Omental fat pad (tissue), 4 donors: ENCODE results near the gene EPHA5. TPM values are rescaled to one million over a fixed set of nuclear protein-coding genes. Genes with fewer than 3 reads are reported as not detected.

Experiments
- ATAC-seq: fragments of 150-250 bp; one replicate; pipeline ENCODE4 v1.9.1; 2016; ENCODE audit warnings: mild to moderate bottlenecking, moderate library complexity; ENCODE audit not compliant: low FRiP score
- DNase-seq: peaks from one replicate; pipeline ENCODE4 v3.0.0-alpha.2; 2019; ENCODE audit warnings: low spot score
- total RNA-seq, 4 donors: library from RNA; depleted of rRNA; stranded (reverse); fragments of >200 nt; gene quantifications; one replicate each; pipeline ENCODE4 v1.1.0, GENCODE V29; 2016
- TF ChIP-seq, protein P1 (sequence below), 3 donors: fragments of 450-650 bp; IDR thresholded peaks; one replicate each; pipeline ENCODE4 v1.5.1; 2016 to 2017; ENCODE audit warnings: antibody characterized with exemption in 3 of 3, mild to moderate bottlenecking in 3 of 3, moderate library complexity in 2 of 3

Gene EPHA5
- under 1 TPM in 2 of 4 donors, not detected in 2; 0.12 to 0.65 TPM for total RNA-seq

DNA sequence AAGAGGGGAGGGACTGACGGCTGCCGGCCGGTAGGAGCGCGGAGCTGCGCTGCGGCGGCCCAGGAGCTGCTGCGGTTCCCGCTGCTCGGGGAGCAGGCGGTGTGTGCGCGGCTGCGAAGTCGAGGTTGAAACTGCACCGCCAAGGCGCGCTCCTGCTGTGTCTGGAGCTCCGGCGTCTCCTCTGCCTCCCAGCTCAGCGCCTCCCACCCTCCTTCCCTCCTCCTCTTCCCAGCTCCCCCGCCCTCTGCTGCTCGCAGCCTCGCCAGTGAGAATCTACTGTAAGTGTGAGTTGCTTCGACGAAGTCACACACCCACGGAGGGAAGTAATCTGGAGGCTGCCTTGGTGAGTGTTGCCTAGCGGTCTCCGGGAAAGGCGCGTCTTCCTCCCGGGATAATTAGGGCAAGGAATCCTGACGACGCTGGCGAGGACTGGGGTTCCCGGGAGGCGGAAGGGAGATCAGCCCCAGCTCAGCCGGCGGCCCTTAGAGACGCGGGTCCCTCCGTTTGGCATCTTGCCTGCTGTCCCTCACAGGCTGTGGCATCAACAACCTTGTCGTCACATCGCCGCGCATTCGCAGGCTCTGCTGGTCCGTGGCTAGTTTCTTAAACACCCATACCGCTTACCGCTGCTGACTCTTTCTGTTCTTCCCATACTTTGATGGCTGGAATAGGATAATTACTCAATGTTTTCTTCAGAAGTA, at the start of gene EPHA5:
Gene EPHA5 (minus strand): TSS at position 159 of the 701 bp plus-strand sequence. CDS start 747 bp downstream, outside the sequence.
- ATAC-seq, result peak; percentile 91
- TF ChIP-seq, protein P1, sequence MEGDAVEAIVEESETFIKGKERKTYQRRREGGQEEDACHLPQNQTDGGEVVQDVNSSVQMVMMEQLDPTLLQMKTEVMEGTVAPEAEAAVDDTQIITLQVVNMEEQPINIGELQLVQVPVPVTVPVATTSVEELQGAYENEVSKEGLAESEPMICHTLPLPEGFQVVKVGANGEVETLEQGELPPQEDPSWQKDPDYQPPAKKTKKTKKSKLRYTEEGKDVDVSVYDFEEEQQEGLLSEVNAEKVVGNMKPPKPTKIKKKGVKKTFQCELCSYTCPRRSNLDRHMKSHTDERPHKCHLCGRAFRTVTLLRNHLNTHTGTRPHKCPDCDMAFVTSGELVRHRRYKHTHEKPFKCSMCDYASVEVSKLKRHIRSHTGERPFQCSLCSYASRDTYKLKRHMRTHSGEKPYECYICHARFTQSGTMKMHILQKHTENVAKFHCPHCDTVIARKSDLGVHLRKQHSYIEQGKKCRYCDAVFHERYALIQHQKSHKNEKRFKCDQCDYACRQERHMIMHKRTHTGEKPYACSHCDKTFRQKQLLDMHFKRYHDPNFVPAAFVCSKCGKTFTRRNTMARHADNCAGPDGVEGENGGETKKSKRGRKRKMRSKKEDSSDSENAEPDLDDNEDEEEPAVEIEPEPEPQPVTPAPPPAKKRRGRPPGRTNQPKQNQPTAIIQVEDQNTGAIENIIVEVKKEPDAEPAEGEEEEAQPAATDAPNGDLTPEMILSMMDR (IDR thresholded peaks at IDR 0.05), result no peak
- DNase-seq, result no peak

DNA sequence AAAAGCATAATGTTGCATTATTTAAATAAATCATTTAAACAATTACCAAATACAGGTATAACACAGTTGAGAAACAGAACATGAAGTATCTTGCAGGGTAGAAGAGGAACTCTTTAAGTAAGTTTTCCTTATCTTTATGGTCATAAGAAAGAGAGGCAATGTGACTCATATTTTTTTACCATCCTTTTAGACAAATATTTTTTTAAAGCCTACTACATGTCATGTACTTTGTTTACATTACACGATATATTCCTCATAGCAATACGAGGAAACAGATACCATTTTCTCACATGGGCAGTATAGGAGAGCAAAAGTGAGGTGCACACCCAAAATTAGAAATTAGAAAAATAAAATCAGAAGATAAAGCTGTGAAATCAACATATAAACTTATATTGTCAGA, 49.3 kb upstream of the EPHA5 start:
- ATAC-seq, result no peak
- TF ChIP-seq, protein P1 (IDR thresholded peaks at IDR 0.05), result no peak
- DNase-seq, result no peak

DNA sequence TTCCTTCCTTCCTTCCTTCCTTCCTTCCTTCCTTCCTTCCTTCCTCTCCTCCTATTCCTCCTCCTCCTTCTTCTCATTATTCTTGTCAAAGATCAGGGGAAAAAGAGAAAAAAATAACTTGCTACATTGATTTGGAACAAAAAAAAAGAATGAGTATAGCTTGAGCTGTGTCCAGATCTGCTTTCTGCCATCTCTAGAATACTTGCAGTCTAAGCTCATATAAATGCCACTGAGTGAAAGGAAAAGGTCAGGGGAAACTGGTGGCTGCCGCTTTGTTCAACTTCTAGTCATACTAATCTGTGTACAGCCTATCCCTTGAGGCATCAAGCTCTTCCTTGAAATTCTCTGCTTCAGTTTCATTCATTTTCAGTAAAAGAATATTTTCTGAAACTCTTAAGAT, 28.3 kb upstream of the EPHA5 start:
- ATAC-seq, result no peak
- TF ChIP-seq, protein P1 (IDR thresholded peaks at IDR 0.05), result no peak

DNA sequence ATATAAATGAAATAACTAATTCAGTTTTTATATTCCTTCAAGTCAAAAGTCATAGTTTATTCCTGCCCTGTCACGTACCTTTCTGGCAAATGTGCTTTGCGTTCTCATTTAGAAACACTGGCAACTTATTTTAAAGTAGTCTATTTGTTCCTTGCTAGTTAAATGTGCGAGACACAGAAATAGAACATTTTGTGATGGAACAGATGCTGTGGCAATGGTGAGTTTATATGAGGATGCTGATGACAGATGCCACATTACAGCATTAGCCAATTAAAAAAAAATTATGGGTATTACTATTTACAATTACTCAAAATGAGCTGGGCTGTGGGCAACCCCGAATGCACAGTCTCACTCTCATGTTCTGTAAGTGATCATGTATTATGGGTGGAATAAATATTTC, 26.1 kb upstream of the EPHA5 start:
- DNase-seq (no peak), ATAC-seq (no peak)
- TF ChIP-seq, protein P1 (IDR thresholded peaks at IDR 0.05), result no peak

More for the DNA sequence above, 28.3 kb upstream of the EPHA5 start:
- DNase-seq, result no peak

DNA sequence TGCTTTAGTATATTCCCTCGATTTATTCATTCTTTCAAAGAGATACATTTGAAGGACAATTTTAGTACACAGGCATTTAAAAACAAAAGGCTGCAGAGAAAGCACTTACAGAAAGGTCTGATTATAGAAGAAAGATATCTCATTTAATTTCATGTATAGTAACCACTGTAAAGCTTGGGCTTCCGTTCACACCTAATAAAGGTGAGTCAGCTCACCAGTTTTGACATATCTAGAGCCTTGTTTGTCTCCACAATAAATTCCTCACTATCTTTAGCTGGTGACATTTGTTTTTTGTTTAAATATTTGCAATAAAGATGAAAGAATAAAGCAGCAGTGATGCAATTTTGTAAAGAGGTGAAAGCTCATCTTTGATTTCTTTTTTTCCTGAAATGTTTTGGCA, 1.1 kb upstream of the EPHA5 start:
- ATAC-seq (no peak), DNase-seq (no peak)
- TF ChIP-seq, protein P1 (IDR thresholded peaks at IDR 0.05), result no peak

DNA sequence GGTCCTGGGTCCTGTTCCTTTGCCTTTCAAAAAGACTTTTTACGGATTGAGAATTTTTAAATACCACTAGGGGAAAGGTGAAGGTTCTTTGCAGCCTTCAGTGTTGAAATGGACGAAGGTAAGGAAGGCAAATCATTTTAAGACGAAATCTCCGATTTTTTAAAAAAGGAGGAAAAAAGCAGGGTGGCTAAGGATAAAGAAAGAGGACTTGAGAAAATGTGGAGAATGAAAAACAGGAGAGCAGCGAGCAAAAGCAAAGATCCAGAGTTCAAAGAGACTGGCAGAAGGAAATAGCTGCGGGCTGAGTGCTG, 314 bp downstream of the EPHA5 start:
- TF ChIP-seq, protein P1 (IDR thresholded peaks at IDR 0.05), result no peak
- ATAC-seq (no peak), DNase-seq (no peak)
